GM19397 (cell line): ENCODE results near the gene RTN4RL2.

Experiments
- ATAC-seq: cut with Tn5 transposase; IDR thresholded peaks from one replicate; pipeline ENCODE4 v1.9.1; 2021; ENCODE audit warnings: mild to moderate bottlenecking, moderate library complexity; ENCODE audit not compliant: unreplicated experiment

The RTN4RL2 gene

DNA sequence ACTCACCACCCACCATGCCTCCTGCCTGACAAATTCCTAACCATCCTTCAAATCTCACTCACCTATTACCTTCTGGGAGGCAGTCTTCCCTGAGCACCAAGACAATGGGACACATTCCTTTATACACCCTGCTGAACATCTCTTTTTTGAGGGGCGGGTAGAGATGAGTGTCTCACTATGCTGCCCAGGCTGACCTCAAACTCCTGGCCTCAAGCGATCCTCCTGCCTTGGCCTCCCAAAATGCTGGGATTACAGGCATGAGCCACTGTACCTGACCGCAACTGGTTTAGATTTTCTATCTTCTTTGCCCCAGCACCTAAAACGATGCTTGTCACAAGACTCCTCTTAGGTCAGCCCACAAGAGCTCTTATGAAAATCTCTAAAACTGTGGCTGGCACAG lies 63.1 kb downstream of the RTN4RL2 start:
- ATAC-seq: no peak
